ENCODE measurements around the gene MUC2.

The MUC2 gene

DNA sequence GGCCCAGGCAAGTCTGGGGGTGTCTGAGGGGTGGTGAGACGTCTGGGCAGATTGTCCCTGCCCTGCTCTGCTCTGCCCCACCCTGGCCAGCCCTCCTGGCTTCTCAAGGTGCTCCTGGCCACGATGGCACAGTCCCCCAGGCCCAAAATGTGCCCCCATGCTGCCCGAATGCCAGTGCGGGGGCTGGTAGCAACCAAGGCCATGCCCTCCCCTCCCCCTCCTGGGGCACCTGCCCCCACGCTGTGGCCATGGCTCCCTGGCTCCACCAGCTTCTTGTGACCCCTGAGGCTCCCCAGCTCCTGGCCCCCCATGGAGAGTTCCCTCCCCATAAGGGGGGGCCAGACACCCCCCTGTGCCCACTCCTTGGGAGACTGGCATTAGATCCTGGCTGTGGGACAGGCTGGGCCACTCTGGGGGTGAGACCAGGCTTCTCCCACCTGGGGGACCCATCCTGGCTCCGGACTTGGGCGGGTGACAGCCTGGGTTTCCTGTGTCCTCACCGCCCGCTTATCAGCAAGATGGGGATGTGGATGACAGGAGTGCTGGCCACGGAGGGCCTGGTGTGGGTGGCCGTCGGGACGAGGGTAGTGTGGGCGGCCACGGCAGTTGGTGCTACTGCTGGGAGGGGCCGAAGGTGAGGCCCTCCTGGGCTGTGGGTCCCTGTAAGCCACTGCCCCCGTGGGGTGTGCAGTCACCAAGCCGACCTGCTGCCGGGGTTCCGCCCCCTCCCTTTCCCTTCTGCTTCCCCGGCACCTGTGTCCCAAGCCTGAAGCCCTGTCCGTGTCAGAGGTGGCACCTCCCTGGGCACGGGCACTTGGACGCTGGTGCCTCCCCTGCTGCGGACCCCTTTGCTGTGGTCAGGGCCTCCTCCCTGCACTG, 22.3 kb upstream of the MUC2 start:
- TF ChIP-seq, protein P1, sequence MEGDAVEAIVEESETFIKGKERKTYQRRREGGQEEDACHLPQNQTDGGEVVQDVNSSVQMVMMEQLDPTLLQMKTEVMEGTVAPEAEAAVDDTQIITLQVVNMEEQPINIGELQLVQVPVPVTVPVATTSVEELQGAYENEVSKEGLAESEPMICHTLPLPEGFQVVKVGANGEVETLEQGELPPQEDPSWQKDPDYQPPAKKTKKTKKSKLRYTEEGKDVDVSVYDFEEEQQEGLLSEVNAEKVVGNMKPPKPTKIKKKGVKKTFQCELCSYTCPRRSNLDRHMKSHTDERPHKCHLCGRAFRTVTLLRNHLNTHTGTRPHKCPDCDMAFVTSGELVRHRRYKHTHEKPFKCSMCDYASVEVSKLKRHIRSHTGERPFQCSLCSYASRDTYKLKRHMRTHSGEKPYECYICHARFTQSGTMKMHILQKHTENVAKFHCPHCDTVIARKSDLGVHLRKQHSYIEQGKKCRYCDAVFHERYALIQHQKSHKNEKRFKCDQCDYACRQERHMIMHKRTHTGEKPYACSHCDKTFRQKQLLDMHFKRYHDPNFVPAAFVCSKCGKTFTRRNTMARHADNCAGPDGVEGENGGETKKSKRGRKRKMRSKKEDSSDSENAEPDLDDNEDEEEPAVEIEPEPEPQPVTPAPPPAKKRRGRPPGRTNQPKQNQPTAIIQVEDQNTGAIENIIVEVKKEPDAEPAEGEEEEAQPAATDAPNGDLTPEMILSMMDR (IDR thresholded peaks at IDR 0.05; ENCODE audit: insufficient read depth, low read depth, low read length, missing control alignments), result no peak
- no peak for DNase-seq (ENCODE audit: low read depth)
- no peak overlapping the region for H3K4me3 ChIP-seq (ENCODE audit: low read length)

GRCh38 chr11:1053121-1053901, 21.4 kb upstream of the MUC2 start:
- TF ChIP-seq, protein P1 (IDR thresholded peaks at IDR 0.05; ENCODE audit: insufficient read depth, low read depth, low read length, missing control alignments), result no peak
- H3K4me3 ChIP-seq (ENCODE audit: low read length), result no peak overlapping the region

DNA sequence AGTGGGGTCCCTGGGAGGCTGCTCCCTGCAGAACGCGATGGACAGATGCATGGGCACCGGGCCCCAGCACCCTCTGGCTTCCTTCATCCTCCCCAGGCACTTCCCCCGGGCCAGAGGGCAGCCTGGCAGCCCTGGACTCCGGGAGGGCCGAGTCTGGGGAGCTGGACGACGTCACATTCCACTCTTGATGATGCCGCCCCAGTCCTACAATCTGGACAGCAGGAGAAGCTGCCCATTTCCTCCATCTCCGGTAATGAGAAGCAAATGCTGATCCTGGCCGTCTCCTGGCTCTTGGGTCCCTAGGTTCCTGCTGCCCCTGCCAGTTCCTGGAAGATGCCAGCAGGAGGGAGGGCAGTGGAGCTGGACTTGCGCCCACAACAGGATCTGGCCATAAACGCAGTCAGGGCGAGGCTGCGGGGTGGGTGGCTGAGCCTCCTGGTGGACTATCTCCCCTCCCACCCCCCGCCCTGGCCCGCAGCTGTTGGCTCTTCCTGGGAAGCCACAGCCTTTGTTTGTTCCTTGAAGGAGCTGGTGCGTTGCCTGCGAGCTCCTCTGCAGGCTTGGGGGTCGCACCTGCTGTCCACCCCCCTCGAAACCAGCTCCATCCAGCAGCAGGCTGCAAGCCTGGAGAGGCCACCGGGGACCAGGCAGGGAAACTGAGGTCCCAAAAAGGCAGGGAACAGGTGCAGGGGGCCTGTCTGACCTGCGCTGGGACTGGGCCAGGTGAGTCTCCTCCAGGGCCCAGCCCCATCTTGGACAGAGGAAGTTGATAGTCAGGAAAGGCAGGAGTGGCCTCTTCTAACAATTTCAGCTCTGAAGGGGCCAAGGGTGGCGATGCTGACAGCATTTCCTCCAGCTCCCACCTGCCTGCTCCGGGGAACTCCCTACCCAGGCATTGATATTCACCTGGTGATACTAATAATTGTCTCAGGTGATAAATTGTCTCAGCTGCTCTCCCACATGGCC, 20.2 kb upstream of the MUC2 start:
- DNase-seq (ENCODE audit: low read depth), result no peak
- TF ChIP-seq, protein P1 (IDR thresholded peaks at IDR 0.05; ENCODE audit: insufficient read depth, low read depth, low read length, missing control alignments), result no peak
- H3K4me3 ChIP-seq (ENCODE audit: low read length), result no peak overlapping the region

More at GRCh38 chr11:1053121-1053901, 21.4 kb upstream of the MUC2 start:
- DNase-seq (ENCODE audit: low read depth), result no peak

- DNase-seq (ENCODE audit: low read depth), result no peak
- H3K4me3 ChIP-seq (ENCODE audit: low read length), result no peak overlapping the region
- TF ChIP-seq, protein P1 (IDR thresholded peaks at IDR 0.05; ENCODE audit: insufficient read depth, low read depth, low read length, missing control alignments), result no peak
Measured at GRCh38 chr11:1055109-1055703, 19.5 kb upstream of the MUC2 start.

GRCh38 chr11:1055990-1056771, 18.5 kb upstream of the MUC2 start:
- H3K4me3 ChIP-seq (ENCODE audit: low read length), result no peak overlapping the region
- DNase-seq (ENCODE audit: low read depth), result no peak

More at GRCh38 chr11:1055990-1056771, 18.5 kb upstream of the MUC2 start:
- TF ChIP-seq, protein P1 (IDR thresholded peaks at IDR 0.05; ENCODE audit: insufficient read depth, low read depth, low read length, missing control alignments), result no peak
